ENCODE data around the gene PRKCE. TPM values are rescaled to one million over a fixed set of nuclear protein-coding genes. Genes with fewer than 3 reads are reported as not detected.

Gene PRKCE
- total and polyA plus RNA-seq, 2 experiments from 2014 or later = 0.94 to 1.2 TPM

DNA sequence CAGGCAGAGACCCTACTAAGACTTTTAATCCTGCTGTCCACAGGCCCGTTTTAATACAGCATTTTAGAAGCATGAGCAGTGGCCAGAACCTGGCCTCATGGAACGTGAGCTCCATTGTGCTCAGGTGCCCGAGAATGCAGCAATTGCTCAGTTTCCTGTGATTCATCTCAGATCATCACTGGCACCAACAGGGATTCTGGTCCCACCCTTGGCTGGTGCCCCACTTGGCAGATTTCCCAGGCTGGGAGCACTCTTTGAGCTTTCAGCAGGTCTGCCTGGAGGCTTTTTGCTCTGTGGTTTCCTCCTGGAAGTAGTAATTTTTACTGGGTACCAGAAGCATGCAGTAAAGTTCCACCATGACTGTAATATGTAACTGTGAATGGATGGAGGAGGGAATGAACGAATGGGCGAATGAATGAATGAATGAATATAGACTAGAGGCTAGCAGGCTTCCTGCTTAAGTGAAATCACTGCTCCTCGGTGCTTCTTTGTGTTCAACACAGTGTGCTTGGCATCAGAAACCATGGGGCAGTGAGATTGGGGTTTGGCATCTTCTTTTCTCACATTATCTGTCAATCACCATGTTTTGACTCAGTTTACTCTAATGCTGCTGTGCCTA, 312.9 kb downstream of the PRKCE start (continued):
- TF ChIP-seq, protein P1, sequence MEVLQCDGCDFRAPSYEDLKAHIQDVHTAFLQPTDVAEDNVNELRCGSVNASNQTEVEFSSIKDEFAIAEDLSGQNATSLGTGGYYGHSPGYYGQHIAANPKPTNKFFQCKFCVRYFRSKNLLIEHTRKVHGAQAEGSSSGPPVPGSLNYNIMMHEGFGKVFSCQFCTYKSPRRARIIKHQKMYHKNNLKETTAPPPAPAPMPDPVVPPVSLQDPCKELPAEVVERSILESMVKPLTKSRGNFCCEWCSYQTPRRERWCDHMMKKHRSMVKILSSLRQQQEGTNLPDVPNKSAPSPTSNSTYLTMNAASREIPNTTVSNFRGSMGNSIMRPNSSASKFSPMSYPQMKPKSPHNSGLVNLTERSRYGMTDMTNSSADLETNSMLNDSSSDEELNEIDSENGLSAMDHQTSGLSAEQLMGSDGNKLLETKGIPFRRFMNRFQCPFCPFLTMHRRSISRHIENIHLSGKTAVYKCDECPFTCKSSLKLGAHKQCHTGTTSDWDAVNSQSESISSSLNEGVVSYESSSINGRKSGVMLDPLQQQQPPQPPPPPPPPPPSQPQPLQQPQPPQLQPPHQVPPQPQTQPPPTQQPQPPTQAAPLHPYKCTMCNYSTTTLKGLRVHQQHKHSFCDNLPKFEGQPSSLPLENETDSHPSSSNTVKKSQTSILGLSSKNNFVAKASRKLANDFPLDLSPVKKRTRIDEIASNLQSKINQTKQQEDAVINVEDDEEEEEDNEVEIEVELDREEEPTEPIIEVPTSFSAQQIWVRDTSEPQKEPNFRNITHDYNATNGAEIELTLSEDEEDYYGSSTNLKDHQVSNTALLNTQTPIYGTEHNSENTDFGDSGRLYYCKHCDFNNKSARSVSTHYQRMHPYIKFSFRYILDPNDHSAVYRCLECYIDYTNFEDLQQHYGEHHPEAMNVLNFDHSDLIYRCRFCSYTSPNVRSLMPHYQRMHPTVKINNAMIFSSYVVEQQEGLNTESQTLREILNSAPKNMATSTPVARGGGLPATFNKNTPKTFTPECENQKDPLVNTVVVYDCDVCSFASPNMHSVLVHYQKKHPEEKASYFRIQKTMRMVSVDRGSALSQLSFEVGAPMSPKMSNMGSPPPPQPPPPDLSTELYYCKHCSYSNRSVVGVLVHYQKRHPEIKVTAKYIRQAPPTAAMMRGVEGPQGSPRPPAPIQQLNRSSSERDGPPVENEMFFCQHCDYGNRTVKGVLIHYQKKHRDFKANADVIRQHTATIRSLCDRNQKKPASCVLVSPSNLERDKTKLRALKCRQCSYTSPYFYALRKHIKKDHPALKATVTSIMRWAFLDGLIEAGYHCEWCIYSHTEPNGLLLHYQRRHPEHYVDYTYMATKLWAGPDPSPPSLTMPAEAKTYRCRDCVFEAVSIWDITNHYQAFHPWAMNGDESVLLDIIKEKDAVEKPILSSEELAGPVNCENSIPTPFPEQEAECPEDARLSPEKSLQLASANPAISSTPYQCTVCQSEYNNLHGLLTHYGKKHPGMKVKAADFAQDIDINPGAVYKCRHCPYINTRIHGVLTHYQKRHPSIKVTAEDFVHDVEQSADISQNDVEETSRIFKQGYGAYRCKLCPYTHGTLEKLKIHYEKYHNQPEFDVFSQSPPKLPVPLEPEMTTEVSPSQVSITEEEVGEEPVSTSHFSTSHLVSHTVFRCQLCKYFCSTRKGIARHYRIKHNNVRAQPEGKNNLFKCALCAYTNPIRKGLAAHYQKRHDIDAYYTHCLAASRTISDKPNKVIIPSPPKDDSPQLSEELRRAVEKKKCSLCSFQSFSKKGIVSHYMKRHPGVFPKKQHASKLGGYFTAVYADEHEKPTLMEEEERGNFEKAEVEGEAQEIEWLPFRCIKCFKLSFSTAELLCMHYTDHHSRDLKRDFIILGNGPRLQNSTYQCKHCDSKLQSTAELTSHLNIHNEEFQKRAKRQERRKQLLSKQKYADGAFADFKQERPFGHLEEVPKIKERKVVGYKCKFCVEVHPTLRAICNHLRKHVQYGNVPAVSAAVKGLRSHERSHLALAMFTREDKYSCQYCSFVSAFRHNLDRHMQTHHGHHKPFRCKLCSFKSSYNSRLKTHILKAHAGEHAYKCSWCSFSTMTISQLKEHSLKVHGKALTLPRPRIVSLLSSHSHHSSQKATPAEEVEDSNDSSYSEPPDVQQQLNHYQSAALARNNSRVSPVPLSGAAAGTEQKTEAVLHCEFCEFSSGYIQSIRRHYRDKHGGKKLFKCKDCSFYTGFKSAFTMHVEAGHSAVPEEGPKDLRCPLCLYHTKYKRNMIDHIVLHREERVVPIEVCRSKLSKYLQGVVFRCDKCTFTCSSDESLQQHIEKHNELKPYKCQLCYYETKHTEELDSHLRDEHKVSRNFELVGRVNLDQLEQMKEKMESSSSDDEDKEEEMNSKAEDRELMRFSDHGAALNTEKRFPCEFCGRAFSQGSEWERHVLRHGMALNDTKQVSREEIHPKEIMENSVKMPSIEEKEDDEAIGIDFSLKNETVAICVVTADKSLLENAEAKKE (CRISPR knock-in tag; IDR thresholded peaks at IDR 0.05) = no peak
- TF ChIP-seq ZNF114 (CRISPR knock-in tag; IDR thresholded peaks at IDR 0.05) = no peak
- TF ChIP-seq EZH2 (IDR thresholded peaks at IDR 0.05; ENCODE audit: low read depth, unreplicated experiment) = no peak
- no peak for TF ChIP-seq JUNB (IDR thresholded peaks at IDR 0.05; ENCODE audit: unreplicated experiment)
- TF ChIP-seq ZNF331 (CRISPR knock-in tag; IDR thresholded peaks at IDR 0.05; ENCODE audit: low read depth) = no peak
- TF ChIP-seq POLR2AphosphoS5 (IDR thresholded peaks at IDR 0.05; ENCODE audit: low read depth) = no peak
- TF ChIP-seq, protein P2, sequence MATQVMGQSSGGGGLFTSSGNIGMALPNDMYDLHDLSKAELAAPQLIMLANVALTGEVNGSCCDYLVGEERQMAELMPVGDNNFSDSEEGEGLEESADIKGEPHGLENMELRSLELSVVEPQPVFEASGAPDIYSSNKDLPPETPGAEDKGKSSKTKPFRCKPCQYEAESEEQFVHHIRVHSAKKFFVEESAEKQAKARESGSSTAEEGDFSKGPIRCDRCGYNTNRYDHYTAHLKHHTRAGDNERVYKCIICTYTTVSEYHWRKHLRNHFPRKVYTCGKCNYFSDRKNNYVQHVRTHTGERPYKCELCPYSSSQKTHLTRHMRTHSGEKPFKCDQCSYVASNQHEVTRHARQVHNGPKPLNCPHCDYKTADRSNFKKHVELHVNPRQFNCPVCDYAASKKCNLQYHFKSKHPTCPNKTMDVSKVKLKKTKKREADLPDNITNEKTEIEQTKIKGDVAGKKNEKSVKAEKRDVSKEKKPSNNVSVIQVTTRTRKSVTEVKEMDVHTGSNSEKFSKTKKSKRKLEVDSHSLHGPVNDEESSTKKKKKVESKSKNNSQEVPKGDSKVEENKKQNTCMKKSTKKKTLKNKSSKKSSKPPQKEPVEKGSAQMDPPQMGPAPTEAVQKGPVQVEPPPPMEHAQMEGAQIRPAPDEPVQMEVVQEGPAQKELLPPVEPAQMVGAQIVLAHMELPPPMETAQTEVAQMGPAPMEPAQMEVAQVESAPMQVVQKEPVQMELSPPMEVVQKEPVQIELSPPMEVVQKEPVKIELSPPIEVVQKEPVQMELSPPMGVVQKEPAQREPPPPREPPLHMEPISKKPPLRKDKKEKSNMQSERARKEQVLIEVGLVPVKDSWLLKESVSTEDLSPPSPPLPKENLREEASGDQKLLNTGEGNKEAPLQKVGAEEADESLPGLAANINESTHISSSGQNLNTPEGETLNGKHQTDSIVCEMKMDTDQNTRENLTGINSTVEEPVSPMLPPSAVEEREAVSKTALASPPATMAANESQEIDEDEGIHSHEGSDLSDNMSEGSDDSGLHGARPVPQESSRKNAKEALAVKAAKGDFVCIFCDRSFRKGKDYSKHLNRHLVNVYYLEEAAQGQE (IDR thresholded peaks at IDR 0.05; ENCODE audit: unreplicated experiment) = no peak
- TF ChIP-seq CREB1 (CRISPR knock-in tag; IDR thresholded peaks at IDR 0.05; ENCODE audit: low read depth) = no peak
